HFF-Myc (cell line): ENCODE measurements around the gene MTA1.

ENCODE experiments used
- DNase-seq: peaks from one replicate; pipeline ENCODE4 v3.0.0-alpha.2; 2011; ENCODE audit warnings: low read depth; ENCODE audit errors: extremely low read depth
- H3K4me3 ChIP-seq: replicated peaks from 2 replicates; pipeline ENCODE4 v1.5.1; 2011; ENCODE audit warnings: low read depth, mild to moderate bottlenecking, control low read depth, low read length
- CTCF ChIP-seq: IDR thresholded peaks from 2 replicates; pipeline ENCODE4 v1.5.1; 2012; ENCODE audit warnings: mild to moderate bottlenecking, low read depth, low read length, control low read depth; ENCODE audit errors: missing control alignments

MTA1 gene

DNA sequence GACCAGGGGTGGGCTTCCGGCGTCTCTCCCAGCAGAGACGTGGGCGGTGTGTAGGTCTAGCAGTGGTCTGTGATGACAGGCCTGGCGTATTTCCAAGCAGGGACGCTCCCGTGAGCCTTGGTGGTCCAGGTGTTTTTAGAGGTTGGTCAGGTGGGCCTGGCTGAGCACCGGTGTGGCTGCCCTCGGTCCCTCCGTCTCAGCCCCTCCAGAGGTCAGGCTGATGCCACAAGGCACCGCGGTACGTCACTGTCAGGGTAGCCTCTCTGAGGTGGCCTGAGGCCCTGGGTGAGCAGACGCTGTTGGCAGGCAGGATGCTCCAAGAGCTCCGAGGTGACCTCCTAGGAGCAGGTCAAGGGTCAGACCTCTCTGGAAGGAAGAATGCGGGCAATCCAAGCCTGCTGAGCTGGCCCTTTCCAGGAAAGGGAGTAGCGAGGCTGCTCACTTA is 13.6 kb downstream of the MTA1 start:
- DNase-seq: no peak
- no peak overlapping the region for H3K4me3 ChIP-seq
- no peak for TF ChIP-seq CTCF

DNA sequence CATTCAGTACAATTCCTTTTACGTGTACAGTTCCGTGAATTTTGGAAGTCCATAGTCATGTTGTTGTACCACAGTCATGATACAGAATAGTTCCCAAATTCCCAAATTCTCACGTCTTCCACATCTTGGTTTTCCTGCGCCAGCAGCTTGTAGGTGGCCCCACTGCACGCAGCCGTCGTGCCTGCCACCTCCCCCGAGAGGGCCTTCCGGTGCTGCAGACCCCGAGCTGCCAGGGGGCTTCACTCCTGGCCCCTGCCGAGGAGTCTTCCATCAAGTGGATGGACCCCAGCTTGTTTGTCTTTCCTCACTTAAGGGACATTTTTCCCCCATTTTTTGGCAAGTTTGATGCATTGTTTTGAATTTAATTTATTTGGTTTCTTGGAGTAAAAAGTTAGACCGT is 16.8 kb downstream of the MTA1 start:
- no peak for TF ChIP-seq CTCF
- DNase-seq: no peak
- no peak overlapping the region for H3K4me3 ChIP-seq

DNA sequence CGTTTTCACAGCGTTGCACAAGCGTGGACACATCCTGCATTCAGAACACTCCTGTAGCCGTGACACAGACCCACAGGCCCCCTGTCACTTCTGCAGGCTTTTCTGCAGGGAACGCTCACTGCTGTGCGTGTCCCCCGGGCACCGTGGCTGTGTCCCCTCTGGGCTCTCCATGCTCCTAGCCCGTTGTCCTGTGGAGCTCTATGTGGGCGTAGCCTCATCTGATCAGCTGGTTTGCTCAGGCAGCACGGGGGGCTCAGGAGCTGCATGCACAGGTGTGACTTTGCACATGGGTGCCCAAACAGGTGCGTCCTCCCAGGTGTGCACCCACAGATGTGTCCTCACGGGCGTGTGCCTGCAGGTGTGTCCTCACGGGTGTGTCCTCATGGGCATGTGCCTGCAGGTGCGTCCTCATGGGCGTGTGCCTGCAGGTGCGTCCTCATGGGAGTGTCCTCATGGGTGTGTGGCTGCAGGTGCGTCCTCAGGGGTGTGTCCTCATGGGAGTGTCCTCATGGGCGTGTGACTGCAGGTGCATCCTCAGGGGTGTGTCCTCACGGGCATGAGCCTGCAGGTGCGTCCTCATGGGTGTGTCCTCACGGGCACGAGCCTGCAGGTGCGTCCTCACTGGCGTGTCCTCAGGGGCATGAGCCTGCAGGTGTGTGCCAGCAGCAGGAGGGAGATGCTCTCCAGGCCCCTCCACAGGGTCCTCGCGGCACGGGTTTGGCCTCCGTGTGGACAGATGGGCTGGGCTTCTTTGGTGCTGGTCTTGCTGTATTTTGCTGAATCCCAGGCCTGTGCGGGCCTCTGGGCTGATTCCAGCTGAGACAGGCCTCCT is 17.5 kb downstream of the MTA1 start:
- no peak overlapping the region for H3K4me3 ChIP-seq
- no peak for DNase-seq
- no peak for TF ChIP-seq CTCF

DNA sequence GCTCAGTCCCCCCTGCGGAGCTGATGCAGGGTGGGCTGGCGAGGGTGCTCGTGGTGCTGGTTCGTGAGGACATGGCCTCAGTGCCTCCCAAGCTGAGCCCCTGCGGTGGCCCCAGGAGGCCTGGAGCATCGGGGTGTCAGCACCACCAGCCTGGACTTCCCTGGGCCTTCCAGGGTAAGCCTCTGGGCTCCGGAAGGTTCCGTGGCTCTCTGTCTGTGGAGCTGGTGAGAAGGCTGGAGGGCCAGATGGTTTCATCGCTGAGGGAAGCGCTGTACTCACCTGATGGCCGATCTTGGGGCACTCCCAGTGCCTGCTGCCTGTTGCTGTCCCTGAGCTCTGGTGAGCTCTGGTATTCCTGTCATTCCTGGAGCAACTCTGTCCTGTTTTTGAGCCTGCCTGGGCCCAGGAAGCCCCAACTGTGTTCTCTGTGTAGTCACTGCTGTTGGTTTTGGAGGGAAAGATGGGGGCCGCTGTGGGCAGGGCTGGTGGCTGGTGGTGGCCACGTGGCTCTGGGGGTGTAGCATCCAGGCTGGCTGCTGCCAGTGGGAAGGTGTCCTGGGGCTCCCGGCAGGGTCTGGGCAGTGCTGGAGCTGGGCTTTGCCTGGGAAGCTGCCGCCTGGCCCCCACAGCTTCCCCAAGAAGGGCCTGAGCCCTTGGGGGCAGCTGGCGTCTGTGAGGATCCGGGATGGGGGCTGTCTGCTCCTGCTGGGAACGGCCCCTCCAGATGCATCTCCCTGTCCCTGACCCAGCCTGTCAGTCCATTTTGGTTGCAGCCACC is 18.3 kb downstream of the MTA1 start:
- DNase-seq: no peak
- no peak for TF ChIP-seq CTCF
- H3K4me3 ChIP-seq: no peak overlapping the region

DNA sequence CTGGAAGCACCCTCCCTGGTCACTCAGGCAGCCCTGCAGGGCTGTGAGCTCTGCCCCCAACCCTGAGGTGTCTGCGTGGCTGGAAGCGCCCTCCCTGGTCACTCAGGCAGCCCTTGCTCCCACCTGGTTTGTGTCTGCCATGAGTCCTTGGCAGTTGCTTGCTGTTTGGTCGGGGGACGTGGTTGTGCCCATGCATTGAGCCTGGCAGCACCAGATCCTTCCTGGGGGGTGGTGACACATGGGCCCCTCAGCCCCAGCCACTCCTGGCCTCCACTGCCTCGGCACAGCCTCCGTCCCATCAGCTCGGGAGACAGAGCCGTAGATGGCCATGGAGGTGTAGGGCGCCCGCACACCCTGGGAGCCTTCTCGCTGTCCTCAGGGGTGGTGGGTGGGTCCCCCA is 19.6 kb downstream of the MTA1 start:
- no peak for TF ChIP-seq CTCF
- no peak for DNase-seq
- H3K4me3 ChIP-seq: no peak overlapping the region

DNA sequence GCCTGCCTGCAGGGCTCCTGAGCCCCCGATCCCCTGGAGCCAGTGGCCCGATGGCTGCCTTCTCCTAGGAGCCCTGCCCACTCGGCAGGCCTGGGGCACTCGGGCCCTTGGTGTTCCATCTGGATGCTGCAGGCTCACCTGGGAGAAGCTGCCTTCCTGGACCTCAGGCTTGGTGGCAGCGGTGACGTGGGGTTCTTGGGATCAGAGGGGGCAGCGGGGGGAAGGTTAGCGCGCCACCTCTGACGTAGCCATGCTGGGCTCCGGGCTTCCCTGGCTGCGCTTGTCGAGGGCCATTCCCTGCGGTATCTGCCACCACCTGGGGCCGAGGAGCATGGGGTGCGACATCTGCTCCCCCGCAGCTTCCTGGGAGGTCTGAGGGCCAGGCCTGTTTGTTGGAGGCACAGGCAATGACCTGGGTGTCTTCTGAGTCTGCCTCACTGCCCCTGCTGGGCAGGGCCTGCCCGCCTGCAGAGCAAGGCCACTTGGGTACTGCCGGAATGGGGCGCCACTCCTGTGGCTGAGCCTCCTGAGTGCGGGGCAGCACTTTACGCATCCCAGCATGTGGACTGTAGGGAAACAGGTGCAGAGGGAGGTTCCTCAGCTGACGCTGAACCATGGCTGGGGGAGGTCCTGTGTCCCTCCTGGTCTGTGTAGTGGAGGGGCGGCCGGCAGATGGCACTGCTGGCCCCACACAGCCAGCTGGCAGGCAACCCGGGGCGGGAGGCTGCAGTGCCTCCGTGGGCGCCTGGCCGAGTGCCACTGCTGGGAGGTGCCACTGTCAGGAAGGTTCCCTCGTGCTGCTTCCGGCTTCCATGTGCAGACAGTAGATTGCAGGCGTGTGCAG is 20.3 kb downstream of the MTA1 start:
- H3K4me3 ChIP-seq: no peak overlapping the region
- DNase-seq: no peak
- TF ChIP-seq CTCF: no peak
